SU-DHL-6 (cell line): ENCODE results near the gene EOLA2.
"Not testable (repeated sequence)": the region's sequence is repeated elsewhere in the genome, so short reads cannot be mapped to it uniquely, and the experiment has no call there.

Source experiments
- EZH2phosphoT487 ChIP-seq: fragments of 200-600 bp; sonication (generic), shearing (Covaris generic); conservative IDR thresholded peaks from 2 replicates; pipeline ENCODE4 v1.6.1; 2018; ENCODE audit warnings: mild to moderate bottlenecking, antibody characterized with exemption, low read length, moderate library complexity, mixed read lengths
- TF ChIP-seq, protein P1 (sequence below): fragments of 200-600 bp; sonication (generic); IDR thresholded peaks from one replicate; pipeline ENCODE4 v1.5.1; 2017; ENCODE audit warnings: antibody characterized with exemption, mild to moderate bottlenecking, low read length, moderate library complexity; ENCODE audit not compliant: insufficient read depth, poor library complexity, severe bottlenecking

DNA sequence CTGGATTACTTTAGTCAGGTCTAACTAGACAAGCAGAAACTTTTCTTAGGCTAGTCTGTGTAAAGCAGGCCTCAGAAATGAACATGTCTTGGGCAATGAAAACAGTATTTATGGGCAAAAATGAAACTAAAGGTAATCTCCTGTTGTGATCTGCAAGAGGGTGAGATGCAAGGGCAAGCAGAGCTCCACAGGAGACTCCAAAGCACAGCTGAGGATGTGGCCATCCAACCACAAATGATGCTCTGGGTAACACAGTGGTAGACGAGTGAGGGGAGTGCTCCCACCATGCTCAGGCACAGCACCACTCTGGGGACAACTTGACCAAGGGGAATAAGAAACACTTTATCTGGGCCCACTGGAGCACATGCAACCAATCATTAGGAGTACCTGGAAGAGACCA is 9.7 kb downstream of the EOLA2 start:
- TF ChIP-seq, protein P1, sequence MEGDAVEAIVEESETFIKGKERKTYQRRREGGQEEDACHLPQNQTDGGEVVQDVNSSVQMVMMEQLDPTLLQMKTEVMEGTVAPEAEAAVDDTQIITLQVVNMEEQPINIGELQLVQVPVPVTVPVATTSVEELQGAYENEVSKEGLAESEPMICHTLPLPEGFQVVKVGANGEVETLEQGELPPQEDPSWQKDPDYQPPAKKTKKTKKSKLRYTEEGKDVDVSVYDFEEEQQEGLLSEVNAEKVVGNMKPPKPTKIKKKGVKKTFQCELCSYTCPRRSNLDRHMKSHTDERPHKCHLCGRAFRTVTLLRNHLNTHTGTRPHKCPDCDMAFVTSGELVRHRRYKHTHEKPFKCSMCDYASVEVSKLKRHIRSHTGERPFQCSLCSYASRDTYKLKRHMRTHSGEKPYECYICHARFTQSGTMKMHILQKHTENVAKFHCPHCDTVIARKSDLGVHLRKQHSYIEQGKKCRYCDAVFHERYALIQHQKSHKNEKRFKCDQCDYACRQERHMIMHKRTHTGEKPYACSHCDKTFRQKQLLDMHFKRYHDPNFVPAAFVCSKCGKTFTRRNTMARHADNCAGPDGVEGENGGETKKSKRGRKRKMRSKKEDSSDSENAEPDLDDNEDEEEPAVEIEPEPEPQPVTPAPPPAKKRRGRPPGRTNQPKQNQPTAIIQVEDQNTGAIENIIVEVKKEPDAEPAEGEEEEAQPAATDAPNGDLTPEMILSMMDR = not testable (repeated sequence)
- not testable (repeated sequence) for TF ChIP-seq EZH2phosphoT487
